Measurements from ENCODE around the gene CDC25A.

The CDC25A gene

DNA sequence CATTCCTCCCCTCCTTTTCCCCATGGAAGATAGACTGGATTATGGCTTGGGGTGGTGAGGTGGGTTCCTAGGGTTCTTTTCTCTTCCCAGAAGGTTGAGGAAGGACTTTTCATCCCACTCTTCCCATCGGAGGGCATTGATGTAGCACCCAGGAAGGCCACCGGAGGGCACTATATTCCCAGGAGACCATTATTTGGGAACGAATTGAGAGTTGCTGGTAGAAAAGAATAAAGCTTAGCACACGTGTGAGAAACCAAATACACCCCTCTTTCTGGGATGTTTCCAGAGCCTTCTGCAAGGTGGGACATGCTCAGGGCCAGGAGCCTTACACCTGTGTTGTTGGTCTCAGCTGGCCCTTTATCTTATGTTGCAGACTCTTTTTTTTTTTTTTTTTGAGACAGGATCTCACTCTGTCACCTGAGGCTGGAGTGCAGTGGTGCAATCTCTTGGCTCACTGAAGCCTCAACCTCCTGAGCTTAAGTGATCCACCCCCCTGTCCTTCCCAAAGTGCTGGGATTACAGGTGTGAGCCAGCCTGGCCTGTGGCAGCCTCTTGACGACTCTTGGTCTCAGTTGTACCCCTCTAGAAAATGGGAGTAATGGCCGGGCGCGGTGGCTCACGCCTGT is 6.3 kb upstream of the CDC25A start:
- DNase-seq (ENCODE audit: low spot score) = peak; percentile 64

DNA sequence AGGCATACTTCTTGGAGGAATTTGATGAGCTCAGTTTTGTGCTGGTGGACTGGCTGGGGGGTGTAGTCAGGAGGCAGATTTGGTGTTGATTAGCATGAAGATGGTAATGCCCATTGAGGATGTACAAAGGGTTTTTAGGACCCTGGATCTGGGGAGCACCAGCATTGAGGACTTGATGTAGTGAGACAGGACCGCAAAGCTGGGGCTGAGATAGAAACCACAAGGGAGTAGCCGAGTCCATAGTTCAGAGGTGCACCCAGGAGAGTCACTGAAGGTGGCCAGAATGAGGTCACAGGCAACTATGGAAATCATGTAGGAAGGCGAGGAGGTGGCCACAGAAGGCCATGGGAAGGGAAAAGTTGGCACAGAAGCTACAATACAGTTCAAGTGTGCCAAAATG is 2.7 kb upstream of the CDC25A start:
- DNase-seq (ENCODE audit: low spot score) = no peak

GRCh38 chr3:48189321-48189720 is 1.1 kb upstream of the CDC25A start:
- no peak for DNase-seq (ENCODE audit: low spot score)

DNA sequence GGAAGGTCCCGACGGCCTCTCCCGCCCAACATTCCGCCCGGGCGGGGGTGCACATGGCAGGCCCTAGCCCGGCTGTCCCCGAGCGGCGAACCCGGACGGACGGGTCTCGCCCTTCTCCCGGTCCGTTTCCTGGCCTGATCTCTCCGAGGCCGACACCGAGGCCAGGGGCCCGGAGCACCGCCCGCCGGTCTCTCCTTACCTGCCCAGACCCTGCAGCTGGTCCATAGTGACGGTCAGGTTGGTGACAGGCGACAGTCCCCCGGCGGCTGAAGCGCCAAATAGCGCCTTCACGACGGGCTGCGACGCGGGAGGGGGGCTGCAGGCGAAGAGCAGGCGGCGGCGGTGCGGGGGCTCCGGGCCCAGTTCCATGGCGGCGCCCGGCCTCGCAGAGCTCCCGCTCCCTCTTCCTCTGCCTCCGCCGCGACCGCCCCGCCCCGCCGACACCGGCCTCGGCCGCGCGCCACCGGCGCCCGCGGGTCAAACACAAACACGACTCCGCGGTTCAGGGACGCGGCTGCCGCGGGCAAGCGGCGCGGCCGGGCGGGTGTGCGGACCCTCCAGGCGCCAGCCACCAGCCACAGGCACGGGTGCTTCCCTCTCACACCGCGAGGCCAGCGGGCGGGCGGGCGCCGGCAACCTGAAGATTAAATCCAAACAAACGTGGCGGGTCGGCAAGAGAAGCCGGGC is 495 bp downstream of the CDC25A start:
- DNase-seq (ENCODE audit: low spot score) = no peak

DNA sequence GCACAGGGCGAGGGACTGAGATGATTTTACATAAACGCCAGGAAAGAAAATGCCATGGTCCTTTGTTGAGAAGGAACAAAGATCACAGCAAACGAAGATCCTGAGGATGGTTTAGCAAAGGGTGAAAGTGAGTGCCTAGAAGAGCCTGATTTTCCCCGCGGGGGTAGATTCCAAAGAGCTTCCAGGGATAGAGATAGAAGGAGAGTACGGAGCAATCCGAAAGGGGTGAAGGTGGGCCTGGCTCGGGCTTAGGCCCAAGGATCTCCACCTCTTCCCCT is 977 bp downstream of the CDC25A start:
- DNase-seq (ENCODE audit: low spot score) = no peak

- no peak for DNase-seq (ENCODE audit: low spot score)
Measured at GRCh38 chr3:48186631-48187300, 1.5 kb downstream of the CDC25A start.

DNA sequence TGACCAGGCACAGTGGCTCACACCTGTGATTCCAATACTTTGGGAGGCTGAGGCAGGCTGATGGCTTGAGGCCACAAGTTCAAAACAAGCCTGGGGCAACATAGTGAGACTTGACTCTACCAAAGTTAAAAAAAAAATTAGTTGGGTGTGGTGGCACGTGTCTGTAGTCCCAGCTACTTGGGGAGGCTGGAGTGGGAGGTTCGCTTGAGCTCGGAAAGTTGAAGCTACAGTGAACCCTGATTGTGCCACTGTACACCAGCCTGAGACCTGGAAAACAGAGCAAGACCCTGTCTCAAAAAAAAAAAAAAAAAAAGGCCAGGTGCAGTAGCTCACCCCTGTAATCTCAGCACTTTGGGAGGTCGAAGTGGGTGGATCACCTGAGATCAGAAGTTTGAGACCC is 3.1 kb downstream of the CDC25A start:
- no peak for DNase-seq (ENCODE audit: low spot score)

GRCh38 chr3:48184299-48184698 is 3.9 kb downstream of the CDC25A start:
- DNase-seq (ENCODE audit: low spot score) = no peak

GRCh38 chr3:48180531-48181253 is 7.5 kb downstream of the CDC25A start:
- DNase-seq (ENCODE audit: low spot score) = no peak

GRCh38 chr3:48180021-48180420 is 8.2 kb downstream of the CDC25A start:
- no peak for DNase-seq (ENCODE audit: low spot score)

DNA sequence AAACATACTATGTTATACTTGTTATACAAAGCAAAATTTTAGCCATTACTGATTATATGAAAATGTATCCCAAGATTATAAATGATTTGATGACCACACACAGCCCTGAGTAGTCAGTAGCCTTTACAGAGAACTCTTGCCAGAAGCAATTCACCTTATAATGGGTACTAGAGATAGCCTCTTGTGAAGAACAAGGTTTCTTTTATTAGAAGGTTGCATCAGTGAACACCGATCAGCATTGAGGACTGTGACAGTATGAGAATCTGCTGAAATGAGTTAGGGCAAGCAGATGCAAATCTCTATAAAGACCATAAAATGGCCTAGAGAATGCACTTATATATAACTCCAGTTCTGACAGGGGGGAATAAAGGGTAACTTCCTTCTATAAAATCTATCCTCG is 10.1 kb downstream of the CDC25A start:
- DNase-seq (ENCODE audit: low spot score) = no peak

DNA sequence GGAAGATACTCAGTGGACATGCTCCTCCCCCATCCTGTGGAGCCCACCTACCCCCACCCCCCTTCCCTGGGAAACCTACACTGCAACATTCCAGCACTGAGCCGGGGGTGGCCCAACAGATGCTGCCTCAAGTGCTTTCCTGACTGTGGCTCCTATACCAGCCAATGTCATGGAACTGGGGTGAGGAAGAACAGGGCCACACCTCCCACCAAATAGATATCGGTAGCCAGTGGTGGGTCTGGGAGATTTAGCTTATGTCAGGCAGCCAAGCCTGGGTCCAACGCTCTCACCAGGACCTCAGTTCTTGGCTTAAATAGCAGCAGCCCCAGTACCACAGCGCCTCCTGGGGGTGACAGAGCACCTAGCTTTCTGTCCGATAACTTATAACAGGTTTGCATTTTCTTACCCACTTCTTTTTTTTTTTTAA is 30.3 kb downstream of the CDC25A start:
- DNase-seq (ENCODE audit: low spot score) = peak; percentile 28

DNA sequence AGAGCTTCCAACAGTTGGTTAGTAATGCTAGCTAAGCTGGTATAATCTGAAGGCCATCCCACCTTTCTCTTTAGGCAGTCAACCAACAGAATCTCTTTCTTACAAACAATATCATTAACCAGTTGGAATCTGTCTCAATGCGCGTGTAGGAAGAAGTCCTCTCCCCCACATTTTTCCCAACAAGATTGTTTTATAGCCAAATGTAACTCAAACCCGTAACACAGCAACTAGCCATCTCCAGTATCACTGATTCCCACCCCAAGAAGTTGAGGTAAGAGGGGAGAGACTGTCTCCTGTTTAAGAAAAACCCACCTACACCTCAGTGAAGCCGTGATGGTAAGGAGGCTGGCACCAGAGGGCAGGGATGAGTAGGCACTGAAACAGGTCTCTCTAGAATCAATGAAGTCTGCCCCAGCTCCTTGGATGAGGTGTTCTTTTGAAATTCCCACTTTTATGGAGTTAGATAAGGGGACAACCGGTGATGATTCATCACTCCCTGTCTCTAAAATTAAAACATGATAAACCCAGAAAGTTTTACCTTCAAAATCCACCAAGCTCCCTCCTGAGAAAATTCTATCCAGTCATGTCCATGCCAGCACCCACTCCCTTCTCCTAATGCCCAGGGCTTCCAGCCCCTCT is 30.9 kb downstream of the CDC25A start:
- no peak for DNase-seq (ENCODE audit: low spot score)

- no peak for DNase-seq (ENCODE audit: low spot score)
Measured at GRCh38 chr3:48156163-48156562, 32.1 kb downstream of the CDC25A start.

DNA sequence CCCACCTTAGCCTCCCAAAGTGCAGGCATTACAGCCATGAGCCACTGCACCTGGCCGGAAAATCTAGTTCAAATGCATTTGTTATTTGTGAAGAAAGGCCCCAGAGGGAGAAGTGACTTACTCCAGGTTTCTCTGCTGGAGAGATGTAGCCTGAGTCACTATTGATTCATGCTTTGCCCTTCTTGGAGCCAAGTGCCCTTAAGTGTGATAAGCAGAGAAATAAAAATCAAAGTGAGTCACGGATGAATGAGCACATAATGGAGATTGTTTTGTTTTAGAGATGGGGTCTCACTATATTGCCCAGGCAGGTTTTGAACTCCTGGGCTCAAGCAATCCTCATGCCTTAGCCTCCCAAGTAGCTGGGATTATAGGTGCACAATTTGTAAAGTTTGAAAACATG is 33.1 kb downstream of the CDC25A start:
- DNase-seq (ENCODE audit: low spot score) = no peak

- no peak for DNase-seq (ENCODE audit: low spot score)
Measured at GRCh38 chr3:48151807-48152427, 36.3 kb downstream of the CDC25A start.

- DNase-seq (ENCODE audit: low spot score) = peak; percentile 69
Measured at GRCh38 chr3:48151058-48151806, 37.0 kb downstream of the CDC25A start.

DNA sequence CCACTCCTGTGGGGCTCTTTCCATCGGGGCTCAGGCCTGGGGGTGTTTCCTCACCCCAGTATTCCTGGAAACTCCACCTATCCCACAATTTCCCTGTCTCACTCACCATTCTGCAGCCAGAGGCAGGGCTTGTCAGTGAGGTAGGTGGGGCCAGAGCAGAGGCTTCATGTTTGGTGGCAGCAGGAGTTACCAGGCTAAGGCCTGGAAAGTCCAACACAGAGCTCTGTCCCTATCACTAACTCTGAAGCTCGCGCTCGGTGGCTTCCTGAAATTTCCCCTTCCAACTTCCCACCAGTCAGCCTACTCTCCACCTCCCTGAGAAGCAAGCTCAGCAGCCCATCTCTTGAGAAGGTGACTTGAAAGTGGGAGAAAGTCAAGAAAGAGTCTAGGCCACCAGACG is 44.2 kb downstream of the CDC25A start:
- DNase-seq (ENCODE audit: low spot score) = no peak

- DNase-seq (ENCODE audit: low spot score) = no peak
Measured at GRCh38 chr3:48143567-48143966, 44.6 kb downstream of the CDC25A start.

- DNase-seq (ENCODE audit: low spot score) = no peak
Measured at GRCh38 chr3:48142316-48142870, 45.8 kb downstream of the CDC25A start.

DNA sequence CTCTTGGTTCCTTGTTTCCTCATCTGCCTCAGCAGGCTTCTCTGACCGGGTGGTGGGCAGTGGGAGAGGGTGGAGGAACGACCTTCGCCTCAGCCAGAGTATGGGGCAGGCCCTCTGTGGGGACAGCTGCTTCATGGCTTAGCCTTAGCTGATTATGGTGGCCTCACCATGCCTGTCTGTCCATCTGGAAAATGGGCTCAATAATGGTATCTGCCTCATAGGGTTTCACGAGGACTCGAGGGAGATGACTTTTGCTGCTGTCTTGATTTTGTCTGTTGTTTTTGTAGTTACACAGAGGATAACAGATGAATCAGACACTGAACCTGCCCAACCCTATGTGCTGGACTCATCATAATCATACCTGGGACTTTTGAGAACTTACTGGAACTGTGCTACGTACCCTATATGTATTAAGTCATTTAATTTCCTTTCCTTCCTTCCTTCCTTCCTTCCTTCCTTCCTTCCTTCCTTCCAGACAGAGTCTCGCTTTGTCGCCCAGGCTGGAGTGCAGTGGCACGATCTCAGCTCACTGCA is 46.5 kb downstream of the CDC25A start:
- DNase-seq (ENCODE audit: low spot score) = no peak

All from pons (tissue), 1 donor.